Bladder microvascular endothelial cell (primary cell): ENCODE measurements around the gene GPA33. TPM values are rescaled to one million over a fixed set of nuclear protein-coding genes. Genes with fewer than 3 reads are reported as not detected.

ENCODE experiments used
- total RNA-seq: library from RNA; depleted of rRNA; stranded (reverse); fragments of >200 nt; gene quantifications from 2 replicates; pipeline ENCODE4 v1.2.3, GENCODE V29; 2014

Gene GPA33
- not detected in 2 replicates for total RNA-seq

GRCh38 chr1:167090314-167090942 is at the start of gene GPA33:
Gene GPA33, minus strand, starts transcription at chr1:167090377. Its CDS starts 90 bp downstream, at chr1:167090287.

GRCh38 chr1:167093846-167094516 is 3.8 kb upstream of the GPA33 start, which contains the start of gene STYXL2:
Gene STYXL2, plus strand, starts transcription at chr1:167094075. Its CDS starts 775 bp downstream, at chr1:167094850.

Other genes starting within 250 kb of the GPA33 start
- 7.0 and 11.5 TPM in 2 replicates for gene TADA1, start 214.1 kb downstream of the GPA33 start, total RNA-seq
- under 0.01 TPM in 1 of 2 replicates, not detected in the other for gene ILDR2, start 114.8 kb downstream of the GPA33 start, total RNA-seq
- gene MAEL, start 101.1 kb downstream of the GPA33 start, total RNA-seq: not detected in 2 replicates
- not detected in 2 replicates for gene STYXL2, start 3.7 kb upstream of the GPA33 start, total RNA-seq
- 3.2 and 8.1 TPM in 2 replicates for gene POU2F1, start 130.5 kb upstream of the GPA33 start, total RNA-seq